MM.1S (cell line): Measurements from ENCODE around the gene FAM118A.

Experiments used
- DNase-seq: peaks from one replicate; pipeline ENCODE4 v3.0.0-alpha.2; 2015
- H2AFZ ChIP-seq: fragments of 300-600 bp; sonication (generic); 2 replicates; pipeline ENCODE4 v1.6.0; 2016; ENCODE audit warnings: antibody characterized with exemption, low read length
- H3F3A ChIP-seq: fragments of 300-600 bp; sonication (generic); 2 replicates; pipeline ENCODE4 v1.6.1; 2016; ENCODE audit warnings: mild to moderate bottlenecking, antibody characterized with exemption, low read length, moderate library complexity, mixed read lengths; ENCODE audit not compliant: insufficient read depth
- H3K27ac ChIP-seq: fragments of 300-600 bp; sonication (generic); 2 replicates; pipeline ENCODE4 v1.5.1; 2016; ENCODE audit warnings: mild to moderate bottlenecking, low read length
- H3K27me3 ChIP-seq: fragments of 300-600 bp; sonication (generic); replicated peaks from 2 replicates; pipeline ENCODE4 v1.6.0; 2016; ENCODE audit warnings: low read length; ENCODE audit not compliant: insufficient read depth
- H3K36me3 ChIP-seq: fragments of 300-600 bp; sonication (generic); replicated peaks from 2 replicates; pipeline ENCODE4 v1.6.1; 2016; ENCODE audit warnings: mild to moderate bottlenecking, low read length, mixed read lengths; ENCODE audit not compliant: insufficient read depth
- H3K4me1 ChIP-seq: fragments of 300-600 bp; sonication (generic); 2 replicates; pipeline ENCODE4 v1.6.1; 2016; ENCODE audit warnings: low read length, mixed read lengths
- H3K4me2 ChIP-seq: fragments of 300-600 bp; sonication (generic); 2 replicates; pipeline ENCODE4 v1.6.0; 2016; ENCODE audit warnings: low read depth, low read length
- H3K4me3 ChIP-seq: fragments of 300-600 bp; sonication (generic); 2 replicates; pipeline ENCODE4 v1.5.1; 2016; ENCODE audit warnings: low read length, mixed read lengths
- H3K79me2 ChIP-seq: fragments of 300-600 bp; sonication (generic); 2 replicates; pipeline ENCODE4 v1.6.1; 2016; ENCODE audit warnings: mixed run types, low read length, mixed read lengths
- H3K9ac ChIP-seq: fragments of 300-600 bp; sonication (generic); 2 replicates; pipeline ENCODE4 v1.6.1; 2016; ENCODE audit warnings: low read length, mixed read lengths
- H3K9me2 ChIP-seq: fragments of 300-600 bp; sonication (generic); replicated peaks from 2 replicates; pipeline ENCODE4 v1.6.1; 2016; ENCODE audit warnings: mild to moderate bottlenecking, low read length, mixed read lengths; ENCODE audit not compliant: insufficient read depth
- H3K9me3 ChIP-seq: fragments of 300-600 bp; sonication (generic); replicated peaks from 2 replicates; pipeline ENCODE4 v1.6.1; 2016; ENCODE audit warnings: mild to moderate bottlenecking, low read length, mixed read lengths; ENCODE audit not compliant: insufficient read depth
- H4K20me1 ChIP-seq: fragments of 300-600 bp; sonication (generic); 2 replicates; pipeline ENCODE4 v1.6.1; 2016; ENCODE audit warnings: mild to moderate bottlenecking, low read length, moderate library complexity, mixed read lengths; ENCODE audit not compliant: insufficient read depth
- CTCF ChIP-seq: fragments of 300-600 bp; sonication (generic); IDR thresholded peaks from 2 replicates; pipeline ENCODE4 v1.5.1; 2016; ENCODE audit warnings: antibody characterized with exemption, low read length, mixed read lengths
- EZH2 ChIP-seq: fragments of 300-600 bp; sonication (generic); optimal IDR thresholded peaks from 2 replicates; pipeline ENCODE3; 2017; ENCODE audit warnings: low read depth, mild to moderate bottlenecking, antibody characterized with exemption, low read length, mixed read lengths
- EZH2phosphoT487 ChIP-seq: fragments of 300-600 bp; sonication (generic); IDR thresholded peaks from 2 replicates; pipeline ENCODE4 v1.6.1; 2018; ENCODE audit warnings: antibody characterized with exemption, low read length

The FAM118A gene

DNA sequence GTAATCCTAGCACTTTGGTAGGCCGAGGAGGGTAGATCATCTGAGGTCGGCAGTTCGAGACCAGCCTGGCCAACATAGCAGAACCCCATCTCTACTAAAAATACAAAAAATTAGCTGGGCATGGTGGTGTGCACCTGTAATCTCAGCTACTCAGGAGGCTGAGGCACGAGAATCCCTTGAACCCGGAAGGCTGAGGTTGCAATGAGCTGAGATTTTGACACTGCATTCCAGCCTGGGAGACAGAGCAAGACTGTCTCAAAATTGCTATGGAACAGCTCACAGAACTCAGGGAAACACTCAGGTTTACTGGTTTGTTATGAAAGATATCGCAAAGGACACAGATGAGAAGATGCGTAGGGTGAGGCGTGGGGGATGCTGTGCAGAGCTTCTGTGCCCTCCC is 2.7 kb downstream of the FAM118A start:
- Histone ChIP-seq H3K4me3 (no peak overlapping the region), H3K9ac (no peak overlapping the region), H3K9me3 (no peaks in the 10 kb centered on the region), H3K27me3 (no peaks in the 10 kb centered on the region), H3K4me2 (no peak overlapping the region), H3F3A (no peaks in the 10 kb centered on the region), H3K9me2 (no peaks in the 10 kb centered on the region), H3K4me1 (peaks cover 10% of the 10 kb centered on the region), H3K36me3 (no peaks in the 10 kb centered on the region), H3K27ac (no peak overlapping the region), H4K20me1 (no peaks in the 10 kb centered on the region), H3K79me2 (peaks cover 66% of the 10 kb centered on the region), H2AFZ (no peak overlapping the region)
- TF ChIP-seq EZH2 = no peak
- no peak for TF ChIP-seq EZH2phosphoT487
- TF ChIP-seq CTCF = no peak
- no peak for DNase-seq

- Histone ChIP-seq H3K4me3 (no peak overlapping the region), H3K9me3 (no peaks in the 10 kb centered on the region), H3K36me3 (no peaks in the 10 kb centered on the region), H2AFZ (no peak overlapping the region), H4K20me1 (no peaks in the 10 kb centered on the region), H3K9me2 (no peaks in the 10 kb centered on the region), H3K27ac (no peak overlapping the region), H3K9ac (no peak overlapping the region), H3K79me2 (peaks cover 71% of the 10 kb centered on the region), H3K27me3 (no peaks in the 10 kb centered on the region), H3K4me1 (peaks cover 14% of the 10 kb centered on the region), H3F3A (no peaks in the 10 kb centered on the region), H3K4me2 (no peak overlapping the region)
- no peak for DNase-seq
- no peak for TF ChIP-seq CTCF
Measured at GRCh38 chr22:45312856-45313255, 3.1 kb downstream of the FAM118A start.

DNA sequence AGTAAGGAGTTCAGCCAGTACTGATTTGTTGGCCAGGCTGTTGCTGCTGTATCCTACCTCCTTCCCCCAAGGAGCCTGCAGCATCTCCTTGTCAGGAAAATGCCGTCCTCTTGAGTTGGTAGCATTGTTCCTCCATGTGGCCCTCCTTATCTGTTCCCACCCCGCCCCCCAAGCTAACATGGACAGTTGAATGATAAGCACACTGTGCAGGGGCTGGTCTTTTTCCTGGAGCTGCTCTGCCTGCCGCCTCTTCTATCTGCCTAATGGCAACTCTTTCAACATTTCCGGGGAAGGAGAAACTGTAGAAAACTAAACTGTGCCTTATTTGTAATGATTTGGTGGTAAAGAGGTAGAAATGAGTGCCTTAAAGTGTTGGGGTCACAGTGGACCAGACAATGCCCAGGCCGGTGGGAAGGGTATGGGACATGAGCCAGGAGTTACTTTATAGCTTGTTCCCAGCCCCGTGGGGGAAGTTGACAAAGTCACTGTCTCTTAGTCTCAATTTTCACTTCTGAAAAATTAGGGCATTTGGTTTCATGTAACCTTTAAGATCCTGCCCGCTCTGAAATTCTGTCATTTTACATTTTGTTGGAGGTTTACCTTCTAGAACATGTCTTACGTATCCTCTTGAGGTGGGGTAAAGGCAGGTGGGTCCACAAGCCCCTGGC is 4.5 kb downstream of the FAM118A start:
- Histone ChIP-seq H3K4me1 (peaks cover 12% of the 10 kb centered on the region), H3K4me2 (no peak overlapping the region), H3K4me3 (no peak overlapping the region), H3K9me2 (no peaks in the 10 kb centered on the region), H4K20me1 (no peaks in the 10 kb centered on the region), H2AFZ (no peak overlapping the region), H3K9ac (no peak overlapping the region), H3K27me3 (no peaks in the 10 kb centered on the region), H3K9me3 (no peaks in the 10 kb centered on the region), H3K36me3 (no peaks in the 10 kb centered on the region), H3F3A (no peaks in the 10 kb centered on the region), H3K79me2 (peaks cover 82% of the 10 kb centered on the region), H3K27ac (no peak overlapping the region)
- TF ChIP-seq EZH2phosphoT487 = no peak
- TF ChIP-seq CTCF = no peak
- no peak for TF ChIP-seq EZH2
- DNase-seq = no peak
